ENCODE data around the gene ZCCHC3. TPM values are rescaled to one million over a fixed set of nuclear protein-coding genes. Genes with fewer than 3 reads are reported as not detected.

The ZCCHC3 gene
- total RNA-seq, 1 donor: 16.8 TPM

GRCh38 chr20:298776-299391 lies 1.5 kb downstream of the ZCCHC3 start:
- H3K4me1 ChIP-seq (ENCODE audit: insufficient read depth, low read length): peaks cover 39% of the 10 kb centered on the region
- H3K27me3 ChIP-seq (ENCODE audit: insufficient read depth, low read length): no peaks in the 10 kb centered on the region
- H3K4me3 ChIP-seq (ENCODE audit: low read length): peak overlapping the region; percentile 90

GRCh38 chr20:300345-300990 lies 3.1 kb downstream of the ZCCHC3 start:
- no peaks in the 10 kb centered on the region for H3K9me3 ChIP-seq (ENCODE audit: low read depth, low read length)
- no peak overlapping the region for H3K4me3 ChIP-seq (ENCODE audit: low read length)
- peaks cover 39% of the 10 kb centered on the region for H3K4me1 ChIP-seq (ENCODE audit: insufficient read depth, low read length)
- no peaks in the 10 kb centered on the region for H3K27me3 ChIP-seq (ENCODE audit: insufficient read depth, low read length)

More at GRCh38 chr20:298776-299391, 1.5 kb downstream of the ZCCHC3 start:
- no peaks in the 10 kb centered on the region for H3K9me3 ChIP-seq (ENCODE audit: low read depth, low read length)

- Histone ChIP-seq H3K4me3 (ENCODE audit: low read length) (no peak overlapping the region), H3K9me3 (ENCODE audit: low read depth, low read length) (no peaks in the 10 kb centered on the region), H3K4me1 (ENCODE audit: insufficient read depth, low read length) (peaks cover 31% of the 10 kb centered on the region), H3K27me3 (ENCODE audit: insufficient read depth, low read length) (no peaks in the 10 kb centered on the region)
These were observed 4.8 kb downstream of the ZCCHC3 start for GRCh38 chr20:301886-302848.

- Histone ChIP-seq H3K27me3 (ENCODE audit: insufficient read depth, low read length) (no peaks in the 10 kb centered on the region), H3K9me3 (ENCODE audit: low read depth, low read length) (no peaks in the 10 kb centered on the region), H3K4me3 (ENCODE audit: low read length) (no peak overlapping the region), H3K4me1 (ENCODE audit: insufficient read depth, low read length) (peaks cover 19% of the 10 kb centered on the region)
These were observed 8.4 kb downstream of the ZCCHC3 start for GRCh38 chr20:305745-306144.

- Histone ChIP-seq H3K4me1 (ENCODE audit: insufficient read depth, low read length) (peaks cover 20% of the 10 kb centered on the region), H3K9me3 (ENCODE audit: low read depth, low read length) (no peaks in the 10 kb centered on the region), H3K27me3 (ENCODE audit: insufficient read depth, low read length) (no peaks in the 10 kb centered on the region), H3K4me3 (ENCODE audit: low read length) (no peak overlapping the region)
These were observed 11.2 kb downstream of the ZCCHC3 start for GRCh38 chr20:308427-309038.

- H3K9me3 ChIP-seq (ENCODE audit: low read depth, low read length): no peaks in the 10 kb centered on the region
- peaks cover 20% of the 10 kb centered on the region for H3K4me1 ChIP-seq (ENCODE audit: insufficient read depth, low read length)
- no peak overlapping the region for H3K4me3 ChIP-seq (ENCODE audit: low read length)
- no peaks in the 10 kb centered on the region for H3K27me3 ChIP-seq (ENCODE audit: insufficient read depth, low read length)
These were observed 12.0 kb downstream of the ZCCHC3 start for GRCh38 chr20:309306-309840.

- H3K4me3 ChIP-seq (ENCODE audit: low read length): peak overlapping the region; percentile 6
- peaks cover 20% of the 10 kb centered on the region for H3K4me1 ChIP-seq (ENCODE audit: insufficient read depth, low read length)
- H3K27me3 ChIP-seq (ENCODE audit: insufficient read depth, low read length): no peaks in the 10 kb centered on the region
- no peaks in the 10 kb centered on the region for H3K9me3 ChIP-seq (ENCODE audit: low read depth, low read length)
These were observed 12.7 kb downstream of the ZCCHC3 start for GRCh38 chr20:309841-310644.

- Histone ChIP-seq H3K27me3 (ENCODE audit: insufficient read depth, low read length) (no peaks in the 10 kb centered on the region), H3K4me3 (ENCODE audit: low read length) (peak overlapping the region; percentile 6)
These were observed 13.3 kb downstream of the ZCCHC3 start for GRCh38 chr20:310645-311044.

GRCh38 chr20:311609-312008 lies 14.2 kb downstream of the ZCCHC3 start:
- H3K27me3 ChIP-seq (ENCODE audit: insufficient read depth, low read length): no peaks in the 10 kb centered on the region
- H3K4me3 ChIP-seq (ENCODE audit: low read length): no peak overlapping the region
- H3K9me3 ChIP-seq (ENCODE audit: low read depth, low read length): no peaks in the 10 kb centered on the region
- peaks cover 20% of the 10 kb centered on the region for H3K4me1 ChIP-seq (ENCODE audit: insufficient read depth, low read length)

More at GRCh38 chr20:310645-311044, 13.3 kb downstream of the ZCCHC3 start:
- Histone ChIP-seq H3K9me3 (ENCODE audit: low read depth, low read length) (no peaks in the 10 kb centered on the region), H3K4me1 (ENCODE audit: insufficient read depth, low read length) (peaks cover 20% of the 10 kb centered on the region)

GRCh38 chr20:312067-312466 lies 14.7 kb downstream of the ZCCHC3 start:
- Histone ChIP-seq H3K4me3 (ENCODE audit: low read length) (no peak overlapping the region), H3K27me3 (ENCODE audit: insufficient read depth, low read length) (no peaks in the 10 kb centered on the region), H3K9me3 (ENCODE audit: low read depth, low read length) (no peaks in the 10 kb centered on the region), H3K4me1 (ENCODE audit: insufficient read depth, low read length) (peaks cover 20% of the 10 kb centered on the region)

GRCh38 chr20:312866-313265 lies 15.5 kb downstream of the ZCCHC3 start:
- H3K27me3 ChIP-seq (ENCODE audit: insufficient read depth, low read length): no peaks in the 10 kb centered on the region
- peaks cover 20% of the 10 kb centered on the region for H3K4me1 ChIP-seq (ENCODE audit: insufficient read depth, low read length)
- H3K4me3 ChIP-seq (ENCODE audit: low read length): no peak overlapping the region
- H3K9me3 ChIP-seq (ENCODE audit: low read depth, low read length): no peaks in the 10 kb centered on the region

- peaks cover 20% of the 10 kb centered on the region for H3K4me1 ChIP-seq (ENCODE audit: insufficient read depth, low read length)
- H3K9me3 ChIP-seq (ENCODE audit: low read depth, low read length): no peaks in the 10 kb centered on the region
- H3K4me3 ChIP-seq (ENCODE audit: low read length): no peak overlapping the region
- no peaks in the 10 kb centered on the region for H3K27me3 ChIP-seq (ENCODE audit: insufficient read depth, low read length)
These were observed 16.0 kb downstream of the ZCCHC3 start for GRCh38 chr20:313402-313801.

GRCh38 chr20:313948-314347 lies 16.6 kb downstream of the ZCCHC3 start:
- H3K27me3 ChIP-seq (ENCODE audit: insufficient read depth, low read length): no peaks in the 10 kb centered on the region
- H3K9me3 ChIP-seq (ENCODE audit: low read depth, low read length): no peaks in the 10 kb centered on the region
- peaks cover 20% of the 10 kb centered on the region for H3K4me1 ChIP-seq (ENCODE audit: insufficient read depth, low read length)
- H3K4me3 ChIP-seq (ENCODE audit: low read length): no peak overlapping the region
